Measurements from ENCODE around the gene NDRG3. TPM values are rescaled to one million over a fixed set of nuclear protein-coding genes. Genes with fewer than 3 reads are reported as not detected.

NDRG3 gene
- total and polyA plus RNA-seq, 2 donors (not counting 3 experiments of a cell fraction or from before 2014, with no cell fraction given) = 25.7 to 27.7 TPM

- ChIA-PET POLR2A (no interaction called here), CTCF (interaction anchor here (0.5 kb wide), 1 partner anchor 978 kb away, joined by 3 read pairs; no protein-coding TSS in a partner anchor)
- FAIRE-seq = no peak
- intact Hi-C loops (cut with micrococcal nuclease) (no loop called here), dilution Hi-C loops (cut with MboI; ENCODE audit: extremely low pct_ligation_motif_present, low sequenced_read_pairs) (no loop called here)
- H4K20me1 ChIP-seq (replicated peaks; ENCODE audit: control insufficient read depth, extremely low read depth, insufficient read depth, low read length) = no peaks in the 10 kb centered on the region
- no peak for DNase-seq (ENCODE audit: low read depth, low spot score)
- H3K36me3 ChIP-seq (ENCODE audit: control insufficient read depth in 2 of 2, extremely low read depth in 1 of 2, insufficient read depth in 2 of 2, low read length in 2 of 2) = no peaks in the 10 kb centered on the region
- no peak overlapping the region for H3K27ac ChIP-seq (ENCODE audit: insufficient read depth, low read depth, low read length)
- no TSS peak for BruUV-seq (replicated peaks)
- no peaks in the 10 kb centered on the region for H3K79me2 ChIP-seq (ENCODE audit: control insufficient read depth, insufficient read depth, low read length)
- H3K4me1 ChIP-seq (ENCODE audit: control insufficient read depth, extremely low read depth, insufficient read depth, low read length) = no peaks in the 10 kb centered on the region
- no peaks in the 10 kb centered on the region for H3K9me1 ChIP-seq (replicated peaks; ENCODE audit: control insufficient read depth, extremely low read depth, insufficient read depth, low read length)
- no peak overlapping the region for H2AFZ ChIP-seq (ENCODE audit: low read depth, low read length)
- TF ChIP-seq MYC (IDR thresholded peaks at IDR 0.05; ENCODE audit: low read depth, low read length) = no peak
- TF ChIP-seq EZH2 (IDR thresholded peaks at IDR 0.05; ENCODE audit: borderline replicate concordance, low read depth, low read length, severe bottlenecking) = no peak
- TF ChIP-seq POLR2AphosphoS5 (IDR thresholded peaks at IDR 0.05; ENCODE audit: insufficient read depth, low read depth, low read length) = no peak
- TF ChIP-seq GATA2 (IDR thresholded peaks at IDR 0.05; ENCODE audit: insufficient read depth, insufficient read length, low read depth, low read length) = no peak
- no peak for TF ChIP-seq JUN (IDR thresholded peaks at IDR 0.05; ENCODE audit: borderline replicate concordance, insufficient read depth, insufficient read length, low read depth)
- no peak for TF ChIP-seq CTCF (IDR thresholded peaks at IDR 0.05; ENCODE audit: extremely low read depth in 1 of 2, insufficient read depth in 1 of 2, low read depth in 1 of 2, low read length in 2 of 2)
- TF ChIP-seq POLR2A (IDR thresholded peaks at IDR 0.05; ENCODE audit: low read depth, low read length) = no peak
- TF ChIP-seq MAX (IDR thresholded peaks at IDR 0.05; ENCODE audit: insufficient read depth, insufficient read length) = no peak
- no peak for TF ChIP-seq FOS (IDR thresholded peaks at IDR 0.05; ENCODE audit: borderline replicate concordance, insufficient read depth, low read length)
- no peaks in the 10 kb centered on the region for H3K27me3 ChIP-seq (ENCODE audit: control insufficient read depth in 2 of 2, insufficient read depth in 2 of 2, low read length in 2 of 2)
- H3K9ac ChIP-seq (replicated peaks; ENCODE audit: extremely low read depth, insufficient read depth, low read length) = no peak overlapping the region
- H3K4me3 ChIP-seq (replicated peaks in 1 of 3; ENCODE audit: insufficient read depth in 1 of 3, low read depth in 1 of 3, low read length in 3 of 3) = no peak overlapping the region
- H3K4me2 ChIP-seq (ENCODE audit: insufficient read depth, low read length) = no peak overlapping the region
- no peaks in the 10 kb centered on the region for H3K9me3 ChIP-seq (replicated peaks; ENCODE audit: control insufficient read depth, insufficient read depth, low read length)
Observed at GRCh38 chr20:36644032-36644705, 101.7 kb downstream of the NDRG3 start.
